ENCODE data around the gene CMTM4.

DNA sequence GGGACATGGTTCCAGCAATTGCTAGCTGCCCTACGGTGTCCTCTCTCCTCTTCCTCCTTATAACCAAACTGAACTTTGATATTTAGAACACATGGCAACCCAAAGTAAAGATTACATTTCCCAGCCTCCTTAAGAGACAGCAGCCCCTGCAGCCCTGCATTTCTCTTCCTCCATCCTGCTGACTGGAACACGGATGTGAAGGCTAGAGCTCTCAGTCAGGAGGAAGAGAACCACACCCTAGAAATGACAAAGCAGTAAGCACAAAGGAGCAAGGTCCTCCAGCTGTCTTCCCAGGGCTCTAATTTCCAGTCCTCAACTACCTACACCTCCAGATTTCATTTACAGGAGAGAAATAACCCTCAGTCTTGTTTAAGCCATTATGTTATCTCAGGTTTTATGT lies 44.0 kb upstream of the CMTM4 start:
- TF ChIP-seq CTCF (IDR thresholded peaks at IDR 0.05) (no peak), EZH2 (IDR thresholded peaks at IDR 0.05; ENCODE audit: borderline replicate concordance, insufficient read depth, low read depth, low read length, poor library complexity, severe bottlenecking) (no peak)

Data from B cell (primary cell).